Stimulated activated CD8-positive, alpha-beta memory T cell treated with anti-CD3 and anti-CD28 coated beads, Interleukin-7, amount 100 ng/mL, for 24 hours (primary cell): ENCODE measurements around the gene PPP1R13B.
"Not testable (repeated sequence)": the region's sequence is repeated elsewhere in the genome, so short reads cannot be mapped to it uniquely, and the experiment has no call there.

Source experiments
- DNase-seq: peaks from one replicate; pipeline ENCODE4 v3.0.0-alpha.2; 2020; ENCODE audit warnings: low read depth

PPP1R13B gene

DNA sequence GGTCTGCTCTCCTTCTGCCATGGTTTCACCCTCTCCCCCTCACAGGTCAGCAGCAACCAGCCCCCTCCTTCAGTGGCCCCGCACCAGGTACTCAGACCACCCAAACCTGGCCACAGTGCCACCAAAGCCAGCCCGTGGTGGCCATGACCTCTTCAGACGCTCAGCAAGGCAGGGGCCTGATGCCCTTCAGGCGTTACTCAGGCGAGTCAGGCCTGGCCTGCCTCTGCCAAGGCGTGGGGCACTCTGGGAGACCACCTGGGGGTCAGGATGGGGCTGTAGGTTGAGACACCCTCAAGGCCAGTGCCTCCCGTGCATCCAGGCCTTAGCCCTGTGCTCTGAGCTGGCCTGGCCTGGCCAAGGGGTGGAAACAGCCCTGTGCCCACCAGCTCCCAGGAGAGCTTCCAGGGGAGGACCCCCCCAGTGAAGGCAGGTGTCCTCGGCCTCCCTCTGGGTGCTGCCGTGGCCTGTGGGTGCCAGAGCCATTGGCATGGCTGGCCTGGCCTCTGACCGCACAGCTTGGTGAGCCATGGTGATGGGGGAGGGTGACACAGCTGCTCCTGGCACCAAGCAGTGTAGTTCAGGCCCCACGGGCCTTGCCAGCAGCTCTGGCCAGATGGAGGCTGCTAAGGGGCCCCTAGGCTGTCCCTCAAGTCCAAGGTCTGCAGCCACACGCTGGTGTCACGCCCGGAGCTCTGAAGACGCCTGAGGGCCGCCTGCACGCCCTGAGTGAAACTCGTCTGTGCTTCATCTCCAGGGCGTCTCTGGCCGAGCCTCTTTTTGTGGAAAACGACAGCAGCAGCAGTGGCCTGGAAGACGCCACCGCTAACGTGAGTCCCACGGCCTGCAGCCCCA is 147.2 kb downstream of the PPP1R13B start:
- DNase-seq, result no peak

DNA sequence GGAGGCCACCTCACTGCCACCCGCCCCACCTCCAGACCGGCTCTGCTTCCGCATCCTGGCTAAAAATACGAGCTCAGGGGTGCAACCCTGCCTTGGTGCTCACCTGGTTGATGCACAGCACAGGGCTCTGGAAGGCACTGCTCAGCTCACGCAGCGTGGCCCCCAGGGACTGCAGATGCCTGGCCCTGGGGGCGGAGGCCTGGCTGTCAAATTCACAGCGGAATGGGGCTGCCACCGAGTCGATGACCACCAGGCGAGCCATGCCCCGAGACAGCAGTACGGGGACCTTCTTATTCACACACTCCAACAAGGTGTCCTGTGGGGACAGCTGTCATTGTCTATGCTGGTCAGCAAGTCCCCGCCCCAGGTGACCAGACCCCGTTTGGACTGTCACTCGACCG is 148.1 kb downstream of the PPP1R13B start:
- no peak for DNase-seq

DNA sequence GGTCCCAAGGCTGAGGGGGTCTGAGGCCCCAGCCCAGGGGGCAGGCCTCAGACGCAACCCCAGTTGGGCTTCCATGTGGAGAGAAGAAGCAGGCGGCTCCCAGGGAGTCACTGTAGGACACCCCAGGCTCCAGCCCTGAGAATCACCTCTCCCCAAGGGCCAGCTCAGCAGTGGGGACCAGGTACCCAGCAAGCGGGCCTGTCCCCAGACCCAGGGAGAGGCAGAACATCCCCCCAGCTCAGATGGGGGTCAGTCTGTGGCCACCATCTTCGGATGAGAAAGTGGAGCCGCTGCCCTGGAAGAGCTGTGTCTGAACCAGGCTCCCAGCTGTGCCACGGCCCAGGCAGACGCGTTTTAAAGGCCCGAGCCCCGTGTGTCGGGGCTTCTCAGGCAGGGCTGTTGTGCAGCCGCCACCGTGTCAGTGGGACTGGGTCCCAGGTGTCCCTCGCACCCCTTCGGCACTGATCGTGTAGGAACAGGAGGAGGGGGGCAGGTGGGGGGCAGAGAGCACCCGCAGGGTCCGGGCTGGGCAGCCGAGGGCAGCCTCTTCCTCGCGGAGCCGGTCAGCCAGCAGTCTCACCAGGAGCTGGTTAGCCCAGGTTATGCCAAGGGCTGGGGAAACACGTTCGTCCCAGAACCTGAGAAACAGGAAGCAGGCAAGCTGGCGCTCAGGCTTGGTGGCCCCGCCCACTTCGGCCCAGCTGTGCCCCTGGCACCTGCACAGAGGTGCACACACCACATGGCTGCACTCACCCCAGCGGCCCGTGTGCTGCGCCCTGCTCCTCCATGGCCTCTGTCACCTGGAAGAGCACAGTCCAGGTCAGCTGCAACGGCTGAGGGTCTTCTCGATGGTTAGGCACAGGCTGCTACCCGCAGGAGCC is 148.8 kb downstream of the PPP1R13B start:
- no peak for DNase-seq

DNA sequence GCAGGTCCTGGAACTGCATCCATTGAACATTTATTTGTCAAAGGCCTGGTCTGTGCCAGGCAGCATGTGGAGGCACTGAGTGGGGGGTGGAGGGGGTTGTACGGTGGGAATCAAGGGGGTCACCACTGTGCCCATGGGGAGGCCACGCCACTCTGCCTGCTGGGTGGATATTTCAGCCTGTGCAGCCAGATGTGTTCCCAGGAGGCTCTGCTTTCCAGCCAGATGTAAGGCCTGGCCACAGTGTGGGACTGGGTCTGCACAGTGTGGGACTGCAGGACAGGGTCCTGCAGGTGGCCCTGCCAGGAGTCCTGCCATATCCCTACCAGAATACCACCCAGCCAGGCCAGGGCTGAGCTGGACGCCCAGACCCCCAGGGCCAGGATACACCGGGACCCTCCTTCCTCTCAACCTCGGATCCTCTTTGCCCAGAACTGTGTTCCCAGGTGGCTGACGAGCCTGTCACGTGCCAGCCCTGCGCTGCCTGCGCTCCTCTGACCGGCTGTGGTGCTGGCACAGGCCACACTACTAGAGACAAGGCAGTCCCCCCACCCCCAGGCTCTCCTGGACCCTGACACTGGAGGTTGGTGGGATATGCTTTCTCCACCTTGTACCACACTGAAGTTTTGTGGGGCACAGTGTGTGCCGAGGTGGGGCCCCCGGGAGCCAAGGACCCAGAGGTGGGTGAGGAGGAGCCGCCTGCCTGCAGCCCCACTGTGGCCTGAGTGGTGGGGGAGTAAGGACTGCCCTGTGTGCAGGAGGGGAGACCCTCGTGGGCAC is 149.6 kb downstream of the PPP1R13B start:
- DNase-seq, result no peak

DNA sequence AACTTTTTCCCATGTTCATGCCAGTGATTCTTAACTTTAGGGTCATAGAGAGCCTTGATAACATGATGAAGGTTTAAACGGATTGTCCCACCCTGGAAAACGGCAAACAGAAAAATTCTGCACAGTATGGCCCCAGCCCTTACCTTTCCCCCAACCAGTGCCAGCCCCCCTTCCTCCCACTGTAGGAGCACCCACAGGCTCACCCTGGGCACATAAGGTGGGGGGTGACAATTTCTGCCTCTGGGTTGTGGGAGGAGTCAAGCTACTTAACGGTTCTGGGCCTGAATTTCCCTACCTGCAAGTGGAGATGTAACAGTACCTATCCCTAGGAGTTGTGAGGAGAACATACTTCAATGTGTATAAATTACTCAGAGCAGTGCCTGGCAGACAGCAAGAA is 150.2 kb downstream of the PPP1R13B start:
- no peak for DNase-seq

DNA sequence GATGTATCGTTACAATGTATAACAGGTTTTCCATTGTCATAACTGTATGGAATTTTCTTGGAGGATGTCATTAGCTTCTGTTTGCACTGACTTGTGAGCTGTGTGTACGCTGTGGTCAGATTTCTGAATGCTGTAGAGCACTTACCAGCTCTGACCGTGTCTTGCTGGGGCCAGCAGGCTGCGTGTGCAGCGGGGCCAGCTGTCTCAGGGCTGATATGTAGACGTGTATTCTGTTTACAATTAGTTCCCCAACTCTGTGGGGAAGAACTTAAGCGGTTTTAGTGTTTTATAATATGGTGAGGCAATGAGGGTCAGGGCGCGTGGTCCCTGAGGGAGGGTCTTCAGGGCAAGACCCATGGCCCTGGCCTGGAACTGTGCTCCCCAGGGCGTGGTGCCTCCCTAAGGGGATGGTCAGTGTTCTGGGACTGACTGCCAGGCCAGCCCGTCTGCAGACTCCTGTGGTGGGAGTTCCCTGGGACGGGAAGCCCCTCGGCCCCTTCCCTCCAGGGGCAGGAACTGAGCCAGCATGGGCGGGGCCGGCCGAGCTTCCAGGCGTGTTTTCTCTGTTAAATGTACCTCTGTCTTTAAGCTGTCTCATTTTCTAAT is 150.8 kb downstream of the PPP1R13B start:
- no peak for DNase-seq

DNA sequence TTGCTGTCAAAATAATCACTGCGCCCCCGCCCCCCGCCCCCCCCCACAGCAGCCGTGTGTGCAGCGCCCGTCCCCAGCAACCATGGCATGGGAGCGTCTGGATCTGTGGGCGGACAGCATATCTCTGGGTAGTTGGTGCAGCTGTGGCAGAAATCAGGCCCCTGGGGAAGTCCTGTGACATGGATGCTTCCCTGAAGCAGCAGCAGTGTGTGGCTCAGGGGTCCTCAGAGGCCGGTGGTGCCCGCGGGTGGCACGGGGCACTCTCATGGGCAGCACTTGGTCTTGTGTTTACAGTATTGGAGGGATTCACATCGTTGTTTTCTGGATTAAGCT is 151.3 kb downstream of the PPP1R13B start:
- no peak for DNase-seq

DNA sequence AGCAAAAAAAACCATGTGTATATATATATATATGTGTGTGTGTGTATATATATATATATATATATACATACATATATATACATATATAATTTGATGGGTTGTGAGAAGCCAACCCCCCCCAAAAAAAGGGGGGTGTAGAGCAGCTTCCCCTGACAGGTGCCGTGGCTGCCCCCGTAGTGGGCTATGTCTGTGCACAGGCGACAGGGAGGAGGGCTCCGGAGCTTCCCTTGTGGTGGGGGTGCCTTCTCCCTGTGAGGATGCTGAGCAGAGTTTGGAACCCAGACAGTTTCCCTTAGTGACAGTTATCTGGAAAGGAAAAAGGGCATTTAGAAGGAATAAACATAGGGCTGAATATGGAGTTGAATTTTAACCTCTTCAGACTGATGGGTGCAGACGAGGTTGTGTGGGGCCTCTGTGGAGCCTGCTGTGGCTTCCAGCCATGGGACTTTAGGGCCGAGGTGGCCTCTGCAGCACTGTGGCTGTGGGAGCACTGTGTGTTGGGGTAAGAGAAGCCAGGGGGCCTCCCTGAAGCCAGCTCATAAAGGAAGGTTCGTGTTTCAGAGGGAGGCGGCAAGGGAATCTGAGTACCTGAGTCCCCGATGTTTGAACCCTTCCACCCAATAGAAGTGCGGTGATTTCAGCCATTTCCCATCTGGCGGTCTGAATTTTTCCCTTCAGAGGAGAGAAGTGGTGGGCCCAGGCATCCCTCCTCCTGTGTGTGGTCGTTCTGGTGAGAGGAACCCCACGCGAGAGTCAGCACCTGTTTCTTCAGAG is 151.9 kb downstream of the PPP1R13B start:
- no peak for DNase-seq

DNA sequence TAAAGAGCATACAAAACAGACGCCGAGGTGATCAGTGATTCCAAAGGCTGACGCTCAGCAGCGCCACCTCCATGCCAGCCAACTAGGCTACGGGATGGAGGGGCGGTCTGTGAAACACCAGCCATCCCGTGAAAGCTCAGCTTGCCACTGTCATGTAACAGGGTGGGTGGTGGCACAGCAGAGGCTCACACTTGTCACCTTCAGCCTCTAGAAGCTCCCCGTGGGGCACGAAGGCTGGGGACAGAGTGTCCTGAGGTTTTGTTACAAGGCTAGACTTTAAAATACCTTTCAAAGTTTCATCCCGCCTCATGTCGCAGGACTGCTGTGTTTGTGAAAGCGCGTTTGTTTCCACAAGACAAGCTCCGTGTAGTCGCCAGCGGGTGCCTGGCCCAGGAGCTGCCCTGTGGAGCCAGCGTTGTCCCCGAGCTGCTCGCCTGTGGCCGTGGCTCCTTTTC is 152.8 kb downstream of the PPP1R13B start:
- no peak for DNase-seq

DNA sequence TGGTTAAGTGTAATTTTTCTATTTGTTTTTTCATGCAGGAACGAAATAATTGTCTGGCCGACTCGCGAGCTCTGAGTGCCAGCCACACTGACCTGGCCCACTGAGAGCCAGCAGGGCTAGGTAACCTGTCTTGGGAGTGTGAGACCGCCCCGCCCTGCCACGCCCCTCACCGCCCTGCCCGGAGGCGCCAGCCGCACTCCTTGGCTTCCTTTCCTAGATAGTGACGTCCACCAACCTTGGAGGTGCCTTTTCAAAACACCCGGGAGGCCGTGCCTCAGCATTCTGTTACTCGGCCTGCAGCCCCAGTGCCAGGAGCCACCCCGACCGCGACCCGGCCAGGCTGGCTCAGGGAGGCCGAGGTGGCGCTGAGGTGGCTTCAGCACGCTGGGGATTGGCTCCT is 153.9 kb downstream of the PPP1R13B start:
- no peak for DNase-seq

DNA sequence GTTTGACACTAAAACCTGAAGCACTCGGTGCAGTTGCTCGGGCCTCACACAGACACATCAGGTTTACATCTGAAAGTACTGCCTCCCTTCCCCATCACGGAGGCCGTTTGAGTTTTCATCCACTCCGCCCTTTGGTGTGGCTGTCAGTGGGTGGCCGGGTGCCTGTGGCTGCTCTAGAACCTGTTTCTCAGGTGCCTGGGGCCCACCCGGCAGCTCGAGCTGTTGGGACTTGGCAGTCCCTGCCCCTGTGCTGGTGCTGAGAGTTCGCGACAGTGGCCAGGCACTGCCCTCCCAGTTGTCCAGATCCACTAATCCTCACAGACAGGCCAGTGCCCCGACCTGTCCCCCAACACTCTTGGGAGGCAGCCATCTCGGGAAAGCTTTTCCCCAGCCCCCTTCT is 154.5 kb downstream of the PPP1R13B start:
- no peak for DNase-seq

DNA sequence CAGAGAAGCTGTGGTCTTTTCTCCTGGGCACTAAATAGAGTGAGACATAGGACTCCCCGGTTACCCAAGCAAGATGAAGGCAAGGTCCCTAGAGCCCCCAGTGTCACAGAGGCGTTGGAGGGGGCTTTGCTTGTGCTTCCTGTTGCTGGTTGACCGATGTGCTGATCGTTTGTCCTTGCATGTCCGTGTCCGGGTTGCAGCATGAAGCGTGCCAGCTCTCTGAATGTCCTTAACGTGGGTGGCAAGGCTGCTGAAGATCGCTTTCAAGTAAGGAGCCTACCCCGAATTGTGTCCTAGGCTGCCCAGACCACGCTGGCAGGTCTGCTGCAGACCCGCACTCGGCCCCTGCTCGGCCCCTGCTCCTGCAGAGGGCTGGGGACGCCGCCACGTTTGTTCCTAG is 155.2 kb downstream of the PPP1R13B start:
- no peak for DNase-seq

DNA sequence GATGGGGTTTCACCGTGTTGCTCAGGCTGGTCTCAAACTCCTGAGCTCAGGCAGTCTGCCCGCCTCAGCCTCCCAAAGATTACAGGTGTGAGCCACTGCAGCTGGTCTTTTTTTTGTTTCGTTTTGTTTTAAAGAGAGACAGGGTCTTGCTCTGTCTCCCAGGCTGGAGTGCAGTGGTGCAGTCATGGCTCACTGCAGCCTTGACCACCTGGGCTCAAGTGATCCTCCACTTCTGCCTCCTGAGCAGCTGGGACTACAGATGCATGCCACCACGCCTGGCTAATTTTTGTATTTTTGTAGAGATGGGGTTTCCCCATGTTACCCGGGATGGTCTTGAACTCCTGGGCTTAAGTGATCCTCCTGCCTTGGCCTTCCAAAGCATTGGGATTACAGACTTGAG is 155.7 kb downstream of the PPP1R13B start:
- not testable (repeated sequence) for DNase-seq

DNA sequence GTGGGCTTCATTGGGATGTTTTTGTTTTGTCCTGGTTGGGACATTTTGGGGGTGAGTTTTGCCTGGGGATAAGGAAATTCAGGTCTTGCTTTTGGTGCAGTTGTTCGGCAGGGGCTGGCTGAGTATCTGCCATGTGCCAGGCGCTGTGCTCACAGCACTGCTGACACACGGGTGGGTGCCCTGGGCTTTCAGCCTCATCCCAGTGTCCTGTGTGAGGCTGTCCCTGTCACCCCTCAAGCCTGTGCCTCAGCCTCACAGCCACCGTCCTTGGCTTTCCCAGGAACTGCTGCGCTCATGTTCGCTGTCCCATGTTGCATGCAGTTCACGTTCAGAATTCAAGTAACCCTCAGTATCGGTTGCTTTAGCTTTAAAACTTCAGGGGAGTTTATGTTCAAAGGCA is 157.0 kb downstream of the PPP1R13B start:
- DNase-seq, result no peak

DNA sequence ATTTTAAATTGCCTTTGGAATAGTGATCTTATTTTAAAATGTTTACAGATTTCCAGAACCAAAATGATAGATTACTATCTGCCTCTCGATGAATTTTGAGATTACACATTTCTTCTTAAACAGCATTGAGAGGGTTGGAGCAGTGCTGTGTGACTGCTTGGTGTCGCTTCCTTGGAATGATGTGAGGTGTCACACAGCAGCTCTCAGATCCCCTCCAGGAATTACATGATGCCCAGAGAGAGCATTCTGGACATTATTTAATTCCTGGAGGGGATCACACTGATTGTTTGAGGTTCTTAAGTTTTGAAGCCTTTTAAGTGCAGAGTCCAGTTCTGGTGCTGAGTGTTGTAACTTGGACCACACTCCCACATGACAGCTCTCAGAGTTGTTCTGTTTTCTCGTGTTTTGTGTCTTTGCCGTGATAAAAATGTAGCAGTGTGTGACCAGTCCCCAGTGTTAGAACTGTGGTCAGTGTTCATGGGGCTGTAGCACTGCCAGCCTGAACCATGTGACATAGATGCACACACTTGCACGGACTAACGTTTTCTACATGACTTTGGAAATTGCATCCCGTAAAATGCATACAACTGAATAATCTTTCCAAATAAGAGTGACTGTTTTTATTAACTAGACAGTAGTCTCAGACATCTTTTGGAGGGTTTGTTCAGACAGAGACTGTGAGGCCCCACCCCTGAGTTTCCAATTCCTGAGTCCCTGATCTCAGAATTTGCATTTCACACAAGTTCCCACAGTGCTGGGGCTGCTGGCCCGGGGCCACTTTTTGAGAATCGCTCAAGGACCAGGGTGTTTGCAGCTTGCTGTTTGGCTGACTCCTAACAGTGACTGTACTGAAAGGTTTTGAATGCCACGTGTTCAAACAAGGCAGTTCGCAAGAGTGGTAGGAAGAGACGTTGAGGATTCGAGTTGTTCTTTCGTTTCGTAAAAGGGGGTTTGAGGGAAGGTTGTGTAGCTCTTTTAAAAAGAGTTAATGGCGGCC is 158.2 kb downstream of the PPP1R13B start:
- no peak for DNase-seq

DNA sequence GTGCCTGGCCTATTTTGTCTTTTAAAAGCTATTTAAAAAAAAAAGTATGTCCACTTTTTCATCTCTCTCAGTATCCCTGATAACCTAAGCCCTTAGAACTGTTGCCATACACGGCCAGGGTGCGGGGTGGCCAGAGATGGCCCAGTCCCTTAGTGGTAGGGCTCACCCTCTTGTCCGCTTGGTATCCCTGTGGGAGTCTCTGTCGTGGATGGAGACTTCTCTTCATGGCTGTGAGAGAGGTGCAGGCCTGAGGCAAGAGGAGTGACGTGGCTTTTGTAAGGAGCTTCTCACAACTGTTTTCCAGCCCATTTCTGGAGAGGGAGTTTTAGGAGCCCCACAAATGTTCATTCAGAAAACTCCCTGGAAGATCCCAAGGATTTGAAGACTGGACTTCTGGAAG is 158.9 kb downstream of the PPP1R13B start:
- no peak for DNase-seq

DNA sequence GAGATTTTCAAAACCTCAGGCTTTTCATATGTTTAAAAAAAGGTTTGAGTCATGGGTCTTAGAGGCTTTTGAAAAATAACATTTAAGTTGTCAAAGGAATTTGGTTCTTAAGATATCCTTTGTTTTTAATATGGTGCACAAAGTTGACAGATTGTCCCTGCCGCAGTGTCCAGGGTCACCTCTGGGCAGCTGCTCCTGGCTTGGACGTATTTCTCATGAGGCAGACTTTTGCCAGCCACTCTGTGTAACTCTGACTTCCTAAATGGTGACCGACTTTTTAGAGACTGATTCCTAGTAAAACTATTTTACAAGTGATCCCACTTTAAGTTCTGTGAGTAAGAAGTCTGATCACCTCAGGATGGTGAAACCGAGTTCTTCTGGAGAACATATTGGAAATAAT is 159.7 kb downstream of the PPP1R13B start:
- DNase-seq, result no peak

DNA sequence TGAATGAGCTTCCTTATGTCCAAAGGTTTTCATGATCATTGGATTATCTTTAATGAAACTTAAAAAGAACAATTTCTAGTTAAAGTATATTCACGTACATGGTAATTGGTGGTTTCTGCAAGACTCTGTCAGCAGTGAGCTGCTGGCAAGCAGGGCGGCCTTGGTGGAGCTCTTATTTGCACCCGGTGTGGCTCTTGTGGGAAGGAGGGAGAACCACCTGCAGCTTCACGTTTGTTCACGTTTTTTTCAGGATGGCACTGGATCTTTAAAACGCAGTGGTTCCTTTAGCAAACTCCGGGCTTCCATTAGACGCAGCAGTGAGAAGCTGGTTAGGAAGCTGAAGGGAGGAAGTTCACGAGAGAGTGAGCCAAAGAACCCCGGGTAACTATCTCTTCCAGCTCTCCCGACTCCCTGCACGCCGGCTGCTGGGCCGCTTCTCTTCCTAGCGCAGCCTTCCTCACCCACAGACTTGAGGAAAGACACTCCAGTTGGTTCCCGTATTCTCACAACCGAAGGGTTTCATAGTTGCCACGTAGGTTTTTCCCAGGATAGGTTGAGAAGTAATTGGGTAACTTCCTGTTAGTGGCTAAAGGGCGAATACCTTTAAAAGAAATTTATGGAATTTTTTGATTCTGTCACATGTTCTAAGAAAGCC is 160.4 kb downstream of the PPP1R13B start:
- no peak for DNase-seq
